ENCODE results near the gene NCMAP.
A peak's percentile ranks its signal among the peaks of the same experiment; 100 is the strongest.

Gene NCMAP

DNA sequence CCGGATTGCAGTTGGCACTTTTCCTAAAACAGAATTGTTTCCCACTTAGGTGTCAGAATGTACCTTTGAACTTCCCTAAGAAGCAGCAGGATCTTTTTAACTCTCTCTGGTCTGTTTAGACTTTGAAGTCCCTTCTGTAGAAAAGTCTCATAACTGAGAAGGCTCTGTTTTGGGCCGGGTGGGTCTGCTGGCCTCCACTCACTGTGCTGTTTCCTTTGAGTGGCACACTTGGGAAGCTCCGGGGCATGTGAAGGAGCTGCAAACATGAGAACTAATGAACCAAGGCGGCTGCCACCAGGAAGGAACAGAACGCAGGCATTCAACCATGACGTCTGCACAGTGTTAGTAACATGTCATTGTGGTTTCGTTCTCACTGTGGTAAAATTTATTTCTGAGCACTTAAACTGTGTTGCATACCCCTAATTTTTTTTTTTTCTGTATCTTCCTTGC lies 19.5 kb upstream of the NCMAP start:
- Histone ChIP-seq H3K27ac (peak overlapping the region; percentile 29; the same call in 1 of the 2 replicates), H3K4me3 (ENCODE audit: low read depth, low read length) (no peak overlapping the region), H3K27me3 (ENCODE audit: insufficient read depth, low read depth, severe bottlenecking) (no peaks in the 10 kb centered on the region), H3K9me3 (ENCODE audit: severe bottlenecking) (no peaks in the 10 kb centered on the region), H3K36me3 (peaks cover 15% of the 10 kb centered on the region)
- TF ChIP-seq, protein P1, sequence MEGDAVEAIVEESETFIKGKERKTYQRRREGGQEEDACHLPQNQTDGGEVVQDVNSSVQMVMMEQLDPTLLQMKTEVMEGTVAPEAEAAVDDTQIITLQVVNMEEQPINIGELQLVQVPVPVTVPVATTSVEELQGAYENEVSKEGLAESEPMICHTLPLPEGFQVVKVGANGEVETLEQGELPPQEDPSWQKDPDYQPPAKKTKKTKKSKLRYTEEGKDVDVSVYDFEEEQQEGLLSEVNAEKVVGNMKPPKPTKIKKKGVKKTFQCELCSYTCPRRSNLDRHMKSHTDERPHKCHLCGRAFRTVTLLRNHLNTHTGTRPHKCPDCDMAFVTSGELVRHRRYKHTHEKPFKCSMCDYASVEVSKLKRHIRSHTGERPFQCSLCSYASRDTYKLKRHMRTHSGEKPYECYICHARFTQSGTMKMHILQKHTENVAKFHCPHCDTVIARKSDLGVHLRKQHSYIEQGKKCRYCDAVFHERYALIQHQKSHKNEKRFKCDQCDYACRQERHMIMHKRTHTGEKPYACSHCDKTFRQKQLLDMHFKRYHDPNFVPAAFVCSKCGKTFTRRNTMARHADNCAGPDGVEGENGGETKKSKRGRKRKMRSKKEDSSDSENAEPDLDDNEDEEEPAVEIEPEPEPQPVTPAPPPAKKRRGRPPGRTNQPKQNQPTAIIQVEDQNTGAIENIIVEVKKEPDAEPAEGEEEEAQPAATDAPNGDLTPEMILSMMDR (IDR thresholded peaks at IDR 0.05; ENCODE audit: low read depth, low read length), result no peak
- DNase-seq, result no peak

DNA sequence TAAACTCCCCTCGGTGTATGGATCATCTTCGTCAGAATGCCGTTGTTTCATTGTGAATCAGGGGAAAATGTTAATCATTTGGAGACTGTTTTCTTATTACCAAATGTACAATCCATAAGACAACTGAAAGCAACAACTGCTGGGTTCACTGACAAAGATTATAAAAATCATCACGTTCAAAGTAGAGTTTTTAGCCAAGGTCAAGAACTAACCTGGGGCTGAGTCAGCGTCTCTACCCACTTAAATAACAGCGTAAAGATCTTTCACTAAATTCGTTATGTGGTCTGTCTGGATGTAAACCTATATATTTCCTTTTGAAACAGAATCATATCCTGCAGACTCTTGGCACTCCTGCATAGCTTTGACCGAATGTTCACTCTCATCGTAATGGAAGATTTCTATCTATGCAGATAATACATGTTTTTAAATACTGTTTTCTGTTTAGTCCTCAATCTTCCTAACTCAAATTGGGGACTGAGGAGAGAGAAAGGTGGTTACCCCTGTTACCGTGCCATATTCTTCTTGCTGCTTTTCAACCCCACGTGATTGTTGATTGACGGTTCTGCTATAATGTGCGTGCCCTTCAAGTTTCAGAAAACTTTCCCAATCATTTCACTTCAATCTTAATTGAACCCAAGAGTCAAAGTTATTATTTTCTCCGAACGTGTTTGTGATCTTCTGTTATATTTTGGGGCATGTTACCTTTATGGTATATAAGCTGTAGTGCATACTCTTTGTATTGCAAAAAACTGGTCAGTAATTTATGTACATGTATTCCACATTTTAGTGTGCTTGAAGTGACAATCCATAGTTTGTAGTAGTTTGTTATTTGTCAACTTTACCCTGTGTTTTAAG lies 15.6 kb upstream of the NCMAP start:
- H3K36me3 ChIP-seq, result peaks cover 1% of the 10 kb centered on the region; the same call in 1 of the 2 replicates
- TF ChIP-seq, protein P1 (IDR thresholded peaks at IDR 0.05; ENCODE audit: low read depth, low read length), result no peak
- H3K27ac ChIP-seq, result no peak overlapping the region
- no peak overlapping the region for H3K4me3 ChIP-seq (ENCODE audit: low read depth, low read length)
- DNase-seq, result no peak
- no peaks in the 10 kb centered on the region for H3K9me3 ChIP-seq (ENCODE audit: severe bottlenecking)
- no peaks in the 10 kb centered on the region for H3K27me3 ChIP-seq (ENCODE audit: insufficient read depth, low read depth, severe bottlenecking)

- Histone ChIP-seq H3K36me3 (no peaks in the 10 kb centered on the region), H3K27ac (no peak overlapping the region), H3K9me3 (ENCODE audit: severe bottlenecking) (no peaks in the 10 kb centered on the region), H3K27me3 (ENCODE audit: insufficient read depth, low read depth, severe bottlenecking) (no peaks in the 10 kb centered on the region), H3K4me3 (ENCODE audit: low read depth, low read length) (no peak overlapping the region)
- TF ChIP-seq, protein P1 (IDR thresholded peaks at IDR 0.05; ENCODE audit: low read depth, low read length), result no peak
- DNase-seq, result no peak
Measured at GRCh38 chr1:24540906-24541710, 14.8 kb upstream of the NCMAP start.

DNA sequence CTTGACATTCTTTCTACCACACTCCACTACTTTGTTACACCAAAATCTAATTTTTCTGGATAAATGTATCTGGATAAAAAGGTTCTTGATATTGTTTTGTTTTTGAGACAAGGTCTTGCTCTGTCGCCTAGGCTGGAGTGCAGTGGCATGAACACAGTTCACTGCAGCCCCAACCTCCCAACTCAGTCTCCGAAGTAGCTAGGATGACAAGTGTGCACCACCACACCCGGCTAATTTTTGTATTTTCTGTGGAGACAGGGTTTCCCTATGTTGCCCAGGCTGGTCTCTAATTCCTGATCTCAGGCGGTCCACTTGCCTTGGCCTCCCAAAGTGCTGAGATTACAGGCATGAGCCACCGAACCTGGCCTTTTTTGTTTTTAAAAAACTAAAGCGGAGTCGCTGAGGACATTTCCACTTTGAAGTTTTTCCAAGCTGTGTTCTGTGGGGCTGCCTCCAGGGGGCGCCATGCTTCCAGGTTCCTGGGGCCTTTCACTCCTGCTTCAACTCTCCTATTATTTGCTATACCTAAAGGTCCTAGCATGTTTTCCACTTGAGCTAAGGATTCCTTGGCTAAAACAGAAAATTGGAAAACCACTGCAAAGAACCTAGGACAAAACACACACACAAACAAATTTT lies 14.1 kb upstream of the NCMAP start:
- H3K36me3 ChIP-seq, result no peaks in the 10 kb centered on the region
- no peak overlapping the region for H3K4me3 ChIP-seq (ENCODE audit: low read depth, low read length)
- TF ChIP-seq, protein P1 (IDR thresholded peaks at IDR 0.05; ENCODE audit: low read depth, low read length), result peak; percentile 80
- H3K9me3 ChIP-seq (ENCODE audit: severe bottlenecking), result no peaks in the 10 kb centered on the region
- H3K27me3 ChIP-seq (ENCODE audit: insufficient read depth, low read depth, severe bottlenecking), result no peaks in the 10 kb centered on the region
- DNase-seq, result peak; percentile 46
- no peak overlapping the region for H3K27ac ChIP-seq

GRCh38 chr1:24544239-24544638 lies 11.6 kb upstream of the NCMAP start:
- Histone ChIP-seq H3K4me3 (ENCODE audit: low read depth, low read length) (no peak overlapping the region), H3K36me3 (no peaks in the 10 kb centered on the region), H3K9me3 (ENCODE audit: severe bottlenecking) (no peaks in the 10 kb centered on the region), H3K27me3 (ENCODE audit: insufficient read depth, low read depth, severe bottlenecking) (no peaks in the 10 kb centered on the region), H3K27ac (no peak overlapping the region)
- DNase-seq, result no peak
- TF ChIP-seq, protein P1 (IDR thresholded peaks at IDR 0.05; ENCODE audit: low read depth, low read length), result no peak

All from WERI-Rb-1 (cell line).